ENCODE measurements around the gene PDK3. TPM values are rescaled to one million over a fixed set of nuclear protein-coding genes. Genes with fewer than 3 reads are reported as not detected.

Gene PDK3
- total RNA-seq, 4 donors from 2014 or later = 15.2 to 25.9 (median 24.0) TPM

DNA sequence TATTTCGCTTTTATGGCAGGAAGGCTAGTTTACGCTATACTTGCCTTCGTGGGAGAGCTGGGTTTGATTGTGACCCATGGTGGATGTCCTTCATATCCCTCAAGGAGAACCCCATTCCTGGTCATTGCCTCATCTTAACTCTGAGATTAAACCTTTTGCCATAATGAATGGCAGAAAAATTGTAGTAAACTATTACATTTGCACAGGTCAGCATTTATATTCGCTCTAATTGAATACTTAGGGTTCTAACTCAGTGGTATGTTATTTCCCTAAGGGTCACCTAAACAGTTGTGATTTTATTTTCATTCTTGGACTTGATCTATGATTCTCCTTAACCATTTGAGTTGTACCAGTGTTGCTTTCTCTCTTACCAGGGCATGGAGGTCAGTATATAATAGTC is 13.4 kb downstream of the PDK3 start:
- Histone ChIP-seq H3K36me3 (no peaks in the 10 kb centered on the region), H3K27ac (no peak overlapping the region), H3K4me1 (no peaks in the 10 kb centered on the region), H3K4me3 (replicated peaks in 1 of 3) (no peak overlapping the region), H3K27me3 (no peaks in the 10 kb centered on the region), H3K9me3 (no peaks in the 10 kb centered on the region)
- no peak for DNase-seq
- WGBS, 2 donors = 97 to 98% methylated on average over 4 of the region's 4 CpGs
- no peak for TF ChIP-seq CTCF (IDR thresholded peaks at IDR 0.05)
- intact Hi-C loops (cut with DNase I) = no loop called here

- TF ChIP-seq CTCF (IDR thresholded peaks at IDR 0.05) = no peak
- no peak for TF ChIP-seq POLR2A (IDR thresholded peaks at IDR 0.05)
- intact Hi-C loops (cut with DNase I) = no loop called here
- DNase-seq = no peak
- H3K36me3 ChIP-seq = no peaks in the 10 kb centered on the region
- WGBS, 2 donors = 69 to 77% methylated on average over 9 of the region's 9 CpGs
- no peak overlapping the region for H3K4me3 ChIP-seq (replicated peaks in 1 of 3)
- no peak overlapping the region for H3K27ac ChIP-seq
- H3K4me1 ChIP-seq = no peaks in the 10 kb centered on the region
- no peaks in the 10 kb centered on the region for H3K27me3 ChIP-seq
- H3K9me3 ChIP-seq = no peaks in the 10 kb centered on the region
Observed at GRCh38 chrX:24479924-24480323, 14.8 kb downstream of the PDK3 start.

DNA sequence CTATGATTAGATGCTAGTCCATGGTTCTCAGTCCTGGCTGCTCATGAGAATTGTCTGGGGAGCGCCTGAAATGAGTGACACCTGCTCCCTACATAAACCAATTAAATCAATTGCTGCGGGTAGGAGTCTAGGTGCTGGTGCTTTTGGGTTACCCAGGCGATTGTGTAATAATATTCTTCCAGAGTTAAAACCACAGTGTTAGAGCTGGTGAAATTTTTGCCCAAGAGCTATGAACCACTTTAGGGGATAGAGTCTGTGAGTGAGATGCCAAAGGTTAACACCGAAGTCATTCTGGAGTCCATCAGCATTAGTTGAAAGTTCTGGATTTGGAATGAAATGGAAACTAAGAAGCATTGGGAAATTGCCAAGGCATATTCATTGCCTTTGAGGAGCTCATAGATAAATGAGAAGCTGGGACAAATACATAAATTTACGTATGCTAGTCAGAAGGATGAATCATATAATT is 15.3 kb downstream of the PDK3 start:
- WGBS, 2 donors = 81 to 88% methylated on average over 5 of the region's 5 CpGs
- no peaks in the 10 kb centered on the region for H3K4me1 ChIP-seq
- H3K4me3 ChIP-seq (replicated peaks in 1 of 3) = no peak overlapping the region

DNA sequence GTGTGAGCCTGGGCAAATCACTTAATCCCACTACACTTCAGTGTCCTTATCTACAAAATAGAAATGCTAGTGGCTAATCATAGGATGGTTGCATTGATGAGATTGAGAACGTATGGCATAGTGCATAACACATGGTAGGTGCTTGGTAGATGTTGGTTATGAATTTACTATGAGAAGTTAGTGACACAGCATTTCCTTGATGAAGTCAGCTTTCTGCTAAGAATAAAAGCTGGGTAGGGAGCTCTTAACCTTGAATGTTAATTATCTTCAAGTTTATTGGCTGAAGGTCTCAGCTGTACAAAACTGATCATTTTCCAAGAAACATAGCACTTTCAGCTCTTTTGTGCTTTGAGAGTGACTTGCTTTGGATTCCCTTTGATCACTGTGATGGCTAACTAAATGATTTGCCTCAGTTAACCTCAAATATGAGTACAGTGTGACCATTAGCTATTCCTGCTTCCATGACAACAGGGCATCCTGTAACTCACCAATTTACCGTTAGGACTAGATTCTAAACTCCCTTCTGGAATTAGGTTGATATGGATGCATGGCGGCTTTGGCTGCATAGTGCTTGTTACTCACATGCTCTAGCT is 17.8 kb downstream of the PDK3 start:
- Histone ChIP-seq H3K4me3 (replicated peaks in 1 of 3) (no peak overlapping the region), H3K9me3 (no peaks in the 10 kb centered on the region), H3K27me3 (no peaks in the 10 kb centered on the region), H3K27ac (no peak overlapping the region), H3K36me3 (no peaks in the 10 kb centered on the region), H3K4me1 (no peaks in the 10 kb centered on the region)
- WGBS, 2 donors = 93 to 94% methylated on average over 3 of the region's 3 CpGs
- TF ChIP-seq CTCF (IDR thresholded peaks at IDR 0.05) (no peak), POLR2A (IDR thresholded peaks at IDR 0.05) (no peak)
- intact Hi-C loops (cut with DNase I) = no loop called here
- no peak for DNase-seq

More for the DNA sequence above, 15.3 kb downstream of the PDK3 start:
- TF ChIP-seq CTCF (IDR thresholded peaks at IDR 0.05) = no peak
- no peak for TF ChIP-seq POLR2A (IDR thresholded peaks at IDR 0.05)
- Histone ChIP-seq H3K27ac (no peak overlapping the region), H3K9me3 (no peaks in the 10 kb centered on the region), H3K27me3 (no peaks in the 10 kb centered on the region), H3K36me3 (no peaks in the 10 kb centered on the region)
- intact Hi-C loops (cut with DNase I) = no loop called here
- no peak for DNase-seq

DNA sequence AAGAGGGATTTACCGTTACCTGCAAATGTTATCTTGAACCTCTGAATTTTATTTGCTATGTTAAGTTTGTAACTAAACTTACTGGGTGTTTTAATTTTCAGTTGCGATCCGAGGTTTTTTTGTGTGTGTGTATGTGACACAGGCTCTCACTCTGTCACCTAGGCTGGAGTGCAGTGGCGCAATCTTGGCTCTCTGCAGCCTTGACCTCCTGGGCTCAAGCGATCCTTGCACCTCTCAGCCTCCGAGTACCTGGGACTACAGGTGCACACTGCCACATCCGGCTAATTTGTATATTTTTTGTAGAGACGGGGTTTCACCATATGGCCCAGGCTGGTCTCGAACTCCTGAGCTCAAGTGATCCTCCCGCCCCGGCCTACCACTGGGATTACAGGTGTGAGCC is 18.5 kb downstream of the PDK3 start:
- DNase-seq = no peak

More for the DNA sequence above, 18.5 kb downstream of the PDK3 start:
- Histone ChIP-seq H3K27ac (no peak overlapping the region), H3K27me3 (no peaks in the 10 kb centered on the region), H3K4me3 (replicated peaks in 1 of 3) (no peak overlapping the region), H3K4me1 (no peaks in the 10 kb centered on the region), H3K9me3 (no peaks in the 10 kb centered on the region), H3K36me3 (no peaks in the 10 kb centered on the region)
- intact Hi-C loops (cut with DNase I) = no loop called here
- TF ChIP-seq POLR2A (IDR thresholded peaks at IDR 0.05) (no peak), CTCF (IDR thresholded peaks at IDR 0.05) (no peak)
- 95 to 99% methylated on average over 8 to 9 of the region's 11 CpGs for WGBS, 2 donors
